IMR-90 (cell line): Measurements from ENCODE around the gene MKRN2OS. TPM values are rescaled to one million over a fixed set of nuclear protein-coding genes. Genes with fewer than 3 reads are reported as not detected.

Experiments
- ATAC-seq: fragments of 200-7000 bp; cut with Tn5 transposase; 2 replicates; pipeline ENCODE4 v1.9.1; 2020; ENCODE audit warnings: low read depth, mild to moderate bottlenecking, moderate library complexity
- BruUV-seq: library from RNA; stranded (reverse); fragments of 400-500 nt; replicated peaks from 2 replicates; lab custom pipeline; 2021; lab: Mats Ljungman, UMichigan
- CTCF ChIA-PET: fragments of 300-600 bp; formaldehyde crosslinking; extraction: SDS; loops from one replicate; lab custom pipeline; 2021; ENCODE audit warnings: antibody characterized with exemption; lab: Yijun Ruan, JAX
- POLR2A ChIA-PET: fragments of 300-600 bp; sonication (Branson Sonifier 250); formaldehyde crosslinking; loops from one replicate; lab custom pipeline; 2022; ENCODE audit warnings: antibody characterized with exemption; ENCODE audit not compliant: unreplicated experiment; lab: Charles Lee
- DNase-seq: peaks from one replicate; pipeline ENCODE4 v3.0.0; 2013
- H2AFZ ChIP-seq: replicated peaks from 2 replicates; pipeline ENCODE3; 2013; ENCODE audit warnings: low read length, mild to moderate bottlenecking; ENCODE audit not compliant: poor library complexity
- H2AK5ac ChIP-seq: 2 replicates; pipeline ENCODE4 v1.6.1; 2013; ENCODE audit warnings: low read depth, low read length, inconsistent platforms
- H2AK9ac ChIP-seq: replicated peaks from 2 replicates; pipeline ENCODE3; 2013; ENCODE audit warnings: mild to moderate bottlenecking, low read depth, low read length, moderate library complexity; ENCODE audit not compliant: poor library complexity
- H2BK120ac ChIP-seq: 2 replicates; pipeline ENCODE4 v1.6.1; 2013; ENCODE audit warnings: low read depth, low read length, inconsistent platforms
- H2BK15ac ChIP-seq: 3 replicates; pipeline ENCODE4 v1.6.1; 2013; ENCODE audit warnings: low read depth, low read length, inconsistent platforms
- H2BK20ac ChIP-seq: 2 replicates; pipeline ENCODE4 v1.6.1; 2013; ENCODE audit warnings: low read depth, mild to moderate bottlenecking, inconsistent platforms, low read length, moderate library complexity
- H2BK5ac ChIP-seq: 2 replicates; pipeline ENCODE4 v1.6.1; 2013; ENCODE audit warnings: mild to moderate bottlenecking, low read depth, low read length, inconsistent platforms; ENCODE audit not compliant: poor library complexity, severe bottlenecking
- H3K14ac ChIP-seq: replicated peaks from 2 replicates; pipeline ENCODE4 v1.6.1; 2013; ENCODE audit warnings: low read depth, low read length, inconsistent platforms
- H3K18ac ChIP-seq: 2 replicates; pipeline ENCODE4 v1.6.1; 2013; ENCODE audit warnings: low read depth, low read length, control low read depth
- H3K23ac ChIP-seq: 2 replicates; pipeline ENCODE4 v1.6.1; 2013; ENCODE audit warnings: low read depth, low read length, inconsistent platforms
- H3K27ac ChIP-seq: 2 replicates; pipeline ENCODE4 v1.5.1; 2013; ENCODE audit warnings: mild to moderate bottlenecking, control low read depth, low read length; ENCODE audit not compliant: insufficient read depth
- H3K27me3 ChIP-seq: 2 replicates; pipeline ENCODE4 v1.6.1; 2013; ENCODE audit warnings: low read length; ENCODE audit not compliant: control insufficient read depth, insufficient read depth
- H3K36me3 ChIP-seq: 2 replicates; pipeline ENCODE4 v1.6.1; 2013; ENCODE audit warnings: low read length, mixed read lengths; ENCODE audit not compliant: control insufficient read depth, insufficient read depth
- H3K4ac ChIP-seq: 2 replicates; pipeline ENCODE4 v1.6.1; 2013; ENCODE audit warnings: low read depth, low read length, inconsistent platforms
- H3K4me1 ChIP-seq: 2 replicates; pipeline ENCODE4 v1.6.1; 2013; ENCODE audit warnings: low read length, mixed read lengths; ENCODE audit not compliant: control insufficient read depth, insufficient read depth
- H3K4me2 ChIP-seq: 2 replicates; pipeline ENCODE4 v1.6.1; 2013; ENCODE audit warnings: low read depth, mild to moderate bottlenecking, control low read depth, low read length, moderate library complexity
- H3K4me3 ChIP-seq: 2 replicates; pipeline ENCODE4 v1.5.1; 2013; ENCODE audit warnings: low read depth, mild to moderate bottlenecking, control low read depth, low read length, moderate library complexity; ENCODE audit not compliant: insufficient read depth
- H3K56ac ChIP-seq: 2 replicates; pipeline ENCODE4 v1.6.1; 2013; ENCODE audit warnings: low read length, inconsistent platforms; ENCODE audit not compliant: insufficient read depth; ENCODE audit errors: extremely low read depth
- H3K79me1 ChIP-seq, 2 experiments: 2 replicates each; pipeline ENCODE4 v1.6.1; 2013; ENCODE audit warnings: low read length in 2 of 2, inconsistent platforms in 1 of 2, low read depth in 1 of 2
- H3K9ac ChIP-seq: 2 replicates; pipeline ENCODE4 v1.6.1; 2013; ENCODE audit warnings: low read depth, low read length, control low read depth
- H3K9me1 ChIP-seq: 2 replicates; pipeline ENCODE4 v1.6.1; 2013; ENCODE audit warnings: low read length, inconsistent platforms; ENCODE audit not compliant: insufficient read depth
- H3K9me3 ChIP-seq: 2 replicates; pipeline ENCODE4 v1.6.1; 2013; ENCODE audit warnings: low read length; ENCODE audit not compliant: control insufficient read depth, insufficient read depth
- H4K20me1 ChIP-seq: 2 replicates; pipeline ENCODE4 v1.6.1; 2013; ENCODE audit warnings: low read length, inconsistent platforms; ENCODE audit not compliant: insufficient read depth
- H4K5ac ChIP-seq: 2 replicates; pipeline ENCODE4 v1.6.1; 2013; ENCODE audit warnings: mild to moderate bottlenecking, low read depth, low read length, control low read depth
- H4K8ac ChIP-seq, 2 experiments: 2 replicates each; pipeline ENCODE4 v1.6.1; 2013; ENCODE audit warnings: low read depth in 2 of 2, low read length in 2 of 2, control low read depth in 1 of 2, inconsistent platforms in 1 of 2
- H4K91ac ChIP-seq: 2 replicates; pipeline ENCODE4 v1.6.1; 2013; ENCODE audit warnings: low read depth, low read length, inconsistent platforms; ENCODE audit not compliant: insufficient read depth
- POLR2A ChIP-seq: IDR thresholded peaks from 2 replicates; pipeline ENCODE4 v1.6.1; 2012; ENCODE audit warnings: mild to moderate bottlenecking, low read depth, low read length
- WGBS, 2 experiments: methylation state at CpG; one replicate each; pipeline versions ENCODE4 v1.1.5 to v1.1.7; 2013; ENCODE audit warnings: missing lambda C conversion rate in 2 of 2; ENCODE audit not compliant: insufficient read length in 1 of 2; ENCODE audit errors: extremely low coverage in 2 of 2; 5-methylcytosine and 5-hydroxymethylcytosine counted together
- dilution Hi-C: fragments of 300-500 bp; cut with HindIII; formaldehyde crosslinking; loops from one replicate; pipeline ENCODE4 v1.14.3; 2018; ENCODE audit warnings: low sequenced_read_pairs; ENCODE audit not compliant: unreplicated experiment
- in situ Hi-C: fragments of 300-500 bp; cut with MboI; formaldehyde crosslinking; loops from 3 replicates; pipeline ENCODE4 v1.14.3; 2019; ENCODE audit warnings: low sequenced_read_pairs, inconsistent platforms, mixed read lengths
- intact Hi-C: fragments of 100-400 bp; cut with micrococcal nuclease; formaldehyde crosslinking; loops from 2 replicates; pipeline ENCODE4 v1.10.0; 2022
- polyA plus RNA-seq, 3 experiments: library from polyadenylated mRNA; depleted of rRNA; stranded (reverse); fragments of >200 nt; gene quantifications; 2 replicates each; pipeline ENCODE4 v1.2.3, GENCODE V29; 2012; ENCODE audit warnings: low replicate concordance in 1 of 3
- total RNA-seq: library from RNA; depleted of rRNA; stranded (reverse); fragments of >200 nt; gene quantifications from 2 replicates; pipeline ENCODE4 v1.2.3, GENCODE V29; 2012
- TF ChIP-seq, protein P1 (sequence below): fragments of 150-350 bp; IDR thresholded peaks from 2 replicates; pipeline ENCODE4 v1.6.1; 2017; ENCODE audit warnings: mild to moderate bottlenecking, antibody characterized with exemption, low read length, low read depth
- TF ChIP-seq, protein P2 (sequence below): fragments of 150-350 bp; IDR thresholded peaks from 2 replicates; pipeline ENCODE4 v1.6.1; 2016; ENCODE audit warnings: low read depth, mild to moderate bottlenecking, low read length, moderate library complexity, borderline replicate concordance

The MKRN2OS gene
- total and polyA plus RNA-seq, 2 of the 4 experiments (the other 2 are of a cell fraction), result not detected

DNA sequence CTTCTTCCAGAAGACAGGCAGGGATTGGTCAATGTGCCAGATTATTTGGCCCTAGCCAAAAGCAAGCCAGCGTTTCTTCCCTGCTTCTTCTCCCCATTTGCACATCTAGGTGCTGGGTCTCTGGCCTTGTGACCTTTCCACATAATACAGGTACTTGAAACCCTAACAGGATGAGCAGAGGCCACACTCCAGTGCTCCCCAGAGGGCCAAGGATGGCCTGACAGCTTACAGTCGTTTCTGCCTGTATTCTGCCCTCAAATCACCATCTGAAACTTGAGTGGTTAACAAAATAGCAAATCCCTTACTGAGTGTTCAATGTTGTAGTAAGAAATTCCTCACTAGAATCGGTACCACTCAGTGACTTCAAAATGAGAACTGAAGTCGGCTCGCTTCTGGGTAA lies 40.7 kb upstream of the MKRN2OS start:
- Histone ChIP-seq H3K56ac (no peak overlapping the region), H3K18ac (no peak overlapping the region), H4K91ac (no peak overlapping the region), H3K4ac (no peak overlapping the region), H3K79me1 (peaks cover 35 to 72% of the 10 kb centered on the region in 2 experiments), H2BK5ac (no peak overlapping the region), H3K4me2 (no peak overlapping the region), H2BK20ac (no peak overlapping the region), H3K9me1 (peaks cover 3% of the 10 kb centered on the region), H2AK5ac (no peak overlapping the region), H4K5ac (no peak overlapping the region), H2AK9ac (no peak overlapping the region), H4K8ac (no peak overlapping the region), H3K9me3 (no peaks in the 10 kb centered on the region), H3K9ac (no peak overlapping the region), H2AFZ (no peak overlapping the region), H3K4me1 (peaks cover 4% of the 10 kb centered on the region; the same call in 1 of the 2 replicates), H2BK15ac (no peak overlapping the region), H3K27me3 (no peaks in the 10 kb centered on the region), H3K27ac (no peak overlapping the region), H3K23ac (no peak overlapping the region), H2BK120ac (no peak overlapping the region), H3K4me3 (no peak overlapping the region), H3K36me3 (peaks cover 72% of the 10 kb centered on the region), H4K20me1 (peaks cover 35% of the 10 kb centered on the region), H3K14ac (no peak overlapping the region)
- intact Hi-C loops, result loop anchor here (5.0 kb wide), 1 partner anchor 76 kb away; the partner anchor contains the start of gene RAF1
- dilution Hi-C loops, result no loop called here
- in situ Hi-C loops, result no loop called here
- CTCF ChIA-PET, result interaction anchor here (0.6 kb wide), 1 partner anchor 32 kb away, joined by 4 read pairs; no protein-coding TSS in a partner anchor
- DNase-seq, result no peak
- POLR2A ChIA-PET, result no interaction called here
- no TSS peak for BruUV-seq
- no CpG with 5 or more reads among the region's 5 CpGs for WGBS, 2 experiments
- TF ChIP-seq, protein P1, sequence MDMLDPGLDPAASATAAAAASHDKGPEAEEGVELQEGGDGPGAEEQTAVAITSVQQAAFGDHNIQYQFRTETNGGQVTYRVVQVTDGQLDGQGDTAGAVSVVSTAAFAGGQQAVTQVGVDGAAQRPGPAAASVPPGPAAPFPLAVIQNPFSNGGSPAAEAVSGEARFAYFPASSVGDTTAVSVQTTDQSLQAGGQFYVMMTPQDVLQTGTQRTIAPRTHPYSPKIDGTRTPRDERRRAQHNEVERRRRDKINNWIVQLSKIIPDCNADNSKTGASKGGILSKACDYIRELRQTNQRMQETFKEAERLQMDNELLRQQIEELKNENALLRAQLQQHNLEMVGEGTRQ, result no peak
- TF ChIP-seq POLR2A, result no peak
- TF ChIP-seq, protein P2, sequence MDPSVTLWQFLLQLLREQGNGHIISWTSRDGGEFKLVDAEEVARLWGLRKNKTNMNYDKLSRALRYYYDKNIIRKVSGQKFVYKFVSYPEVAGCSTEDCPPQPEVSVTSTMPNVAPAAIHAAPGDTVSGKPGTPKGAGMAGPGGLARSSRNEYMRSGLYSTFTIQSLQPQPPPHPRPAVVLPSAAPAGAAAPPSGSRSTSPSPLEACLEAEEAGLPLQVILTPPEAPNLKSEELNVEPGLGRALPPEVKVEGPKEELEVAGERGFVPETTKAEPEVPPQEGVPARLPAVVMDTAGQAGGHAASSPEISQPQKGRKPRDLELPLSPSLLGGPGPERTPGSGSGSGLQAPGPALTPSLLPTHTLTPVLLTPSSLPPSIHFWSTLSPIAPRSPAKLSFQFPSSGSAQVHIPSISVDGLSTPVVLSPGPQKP, result no peak
- no peak for ATAC-seq
